Measurements from ENCODE around the gene PIGL.
"Not testable (repeated sequence)": the region's sequence is repeated elsewhere in the genome, so short reads cannot be mapped to it uniquely, and the experiment has no call there.

PIGL gene

GRCh38 chr17:16217002-16217635, at the start of gene PIGL:
TSS of gene PIGL (plus strand) at chr17:16217210. CDS start at chr17:16217227, 17 bp downstream.
- peak; percentile 93 to 96 (median 93) for DNase-seq

GRCh38 chr17:16171613-16172012, 45.4 kb upstream of the PIGL start:
- DNase-seq = no peak

- no peak for DNase-seq
Observed at GRCh38 chr17:16178836-16179235, 38.2 kb upstream of the PIGL start.

GRCh38 chr17:16181581-16181980, 35.4 kb upstream of the PIGL start:
- DNase-seq = no peak

GRCh38 chr17:16187642-16188041, 29.4 kb upstream of the PIGL start:
- DNase-seq = no peak

GRCh38 chr17:16189791-16190348, 27.1 kb upstream of the PIGL start:
- DNase-seq = no peak

- DNase-seq = no peak
Observed at GRCh38 chr17:16190703-16191360, 26.2 kb upstream of the PIGL start.

- DNase-seq = no peak
Observed at GRCh38 chr17:16191604-16192003, 25.4 kb upstream of the PIGL start.

- DNase-seq = not testable (repeated sequence)
Observed at GRCh38 chr17:16194307-16194835, 22.6 kb upstream of the PIGL start.

- DNase-seq = no peak
Observed at GRCh38 chr17:16197276-16197675, 19.7 kb upstream of the PIGL start.

GRCh38 chr17:16199093-16199492, 17.9 kb upstream of the PIGL start:
- peak; percentile 38 to 51 (median 44) for DNase-seq

- not testable (repeated sequence) for DNase-seq
Observed at GRCh38 chr17:16201693-16202131, 15.3 kb upstream of the PIGL start.

- not testable (repeated sequence) for DNase-seq
Observed at GRCh38 chr17:16202554-16203500, 14.2 kb upstream of the PIGL start.

GRCh38 chr17:16204763-16205162, 12.2 kb upstream of the PIGL start:
- not testable (repeated sequence) for DNase-seq

GRCh38 chr17:16211590-16211989, 5.4 kb upstream of the PIGL start:
- DNase-seq = no peak

GRCh38 chr17:16212793-16213192, 4.2 kb upstream of the PIGL start:
- no peak for DNase-seq

GRCh38 chr17:16214190-16215001, 2.6 kb upstream of the PIGL start:
- no peak for DNase-seq

- DNase-seq = peak; percentile 41 to 73 (median 48)
Observed at GRCh38 chr17:16215002-16215272, 2.1 kb upstream of the PIGL start.

GRCh38 chr17:16215273-16215964, 1.6 kb upstream of the PIGL start, which contains the start of gene NCOR1:
TSS of gene NCOR1 (minus strand) at chr17:16215534. CDS start at chr17:16194569, 20,965 bp downstream.
- peak; percentile 94 to 98 (median 96) for DNase-seq

- peak in 1 of 3 donors; percentile 26 for DNase-seq
Observed at GRCh38 chr17:16215965-16216316, 1.1 kb upstream of the PIGL start.

- not testable (repeated sequence) for DNase-seq
Observed at GRCh38 chr17:16216341-16217001, 539 bp upstream of the PIGL start.
